C4-2B (cell line): Measurements from ENCODE around the gene GPA33.

ENCODE experiments used
- CTCF ChIP-seq: fragments of 450-650 bp; conservative IDR thresholded peaks from 2 replicates; pipeline ENCODE4 v1.5.1; 2017; ENCODE audit warnings: mild to moderate bottlenecking
- ZFX ChIP-seq: fragments of 450-650 bp; IDR thresholded peaks from 2 replicates; pipeline ENCODE4 v1.6.1; 2017

GRCh38 chr1:167119696-167120095 is 29.5 kb upstream of the GPA33 start:
- TF ChIP-seq CTCF, result no peak
- TF ChIP-seq ZFX, result no peak
